ENCODE results near the gene EIF3J. TPM values are rescaled to one million over a fixed set of nuclear protein-coding genes. Genes with fewer than 3 reads are reported as not detected.

The EIF3J gene
- total RNA-seq, 1 experiment from 2014 or later = 76.1 TPM

GRCh38 chr15:44536962-44537734 lies at the start of gene EIF3J (continued):
- TF ChIP-seq ZBTB43 (CRISPR knock-in tag; IDR thresholded peaks at IDR 0.05) (no peak), NFATC4 (CRISPR knock-in tag; IDR thresholded peaks at IDR 0.05) (no peak), NR3C1 (CRISPR knock-in tag; conservative IDR thresholded peaks at IDR 0.05; ENCODE audit: low read depth) (no peak), SOX15 (CRISPR knock-in tag; IDR thresholded peaks at IDR 0.05) (no peak), MXD4 (CRISPR knock-in tag; IDR thresholded peaks at IDR 0.05; ENCODE audit: borderline replicate concordance) (no peak)

- Mint-ChIP-seq H3K27me3 (ENCODE audit: low read depth) (no peaks in the 10 kb centered on the region), H3K9me3 (no peaks in the 10 kb centered on the region), H3K4me1 (no peaks in the 10 kb centered on the region), H3K4me3 (no peak overlapping the region), H3K27ac (0 out of 2 replicates have a peak overlapping the region, but pooled peaks have one; percentile 8), H3K36me3 (peaks cover 41% of the 10 kb centered on the region)
- no peak for DNase-seq (ENCODE audit: low spot score)
- POLR2A ChIA-PET = no interaction called here
- CTCF ChIA-PET = interaction anchor here (1.0 kb wide), 1 partner anchor 12 kb away, joined by 4 read pairs; no protein-coding TSS in a partner anchor
- no peak for ATAC-seq
- TF ChIP-seq ATF1 (CRISPR knock-in tag; IDR thresholded peaks at IDR 0.05) = no peak
- no peak for TF ChIP-seq ZNF121 (CRISPR knock-in tag; IDR thresholded peaks at IDR 0.05)
- no peak for TF ChIP-seq AFF4 (CRISPR knock-in tag; IDR thresholded peaks at IDR 0.05; ENCODE audit: borderline replicate concordance)
- TF ChIP-seq FOXK1 (CRISPR knock-in tag; IDR thresholded peaks at IDR 0.05) = no peak
- no peak for TF ChIP-seq ZNF317 (CRISPR knock-in tag; IDR thresholded peaks at IDR 0.05; ENCODE audit: borderline replicate concordance, low read depth)
- no peak for TF ChIP-seq OVOL2 (CRISPR knock-in tag; IDR thresholded peaks at IDR 0.05; ENCODE audit: borderline replicate concordance)
- no peak for TF ChIP-seq CTCF (IDR thresholded peaks at IDR 0.05)
- TF ChIP-seq USF1 (CRISPR knock-in tag; IDR thresholded peaks at IDR 0.05) = no peak
- TF ChIP-seq ATF2 (CRISPR knock-in tag; IDR thresholded peaks at IDR 0.05; ENCODE audit: borderline replicate concordance, low read depth) = no peak
- TF ChIP-seq ZNF138 (CRISPR knock-in tag; conservative IDR thresholded peaks at IDR 0.05) = no peak
- TF ChIP-seq ERG (CRISPR knock-in tag; IDR thresholded peaks at IDR 0.05) = no peak
- no peak for TF ChIP-seq ATF6 (CRISPR knock-in tag; IDR thresholded peaks at IDR 0.05)
These were observed 47.5 kb upstream of the EIF3J start for GRCh38 chr15:44489464-44489863.

Measured in WTC11 (cell line).